ENCODE data around the gene KIF15. TPM values are rescaled to one million over a fixed set of nuclear protein-coding genes. Genes with fewer than 3 reads are reported as not detected.

The KIF15 gene
- polyA plus RNA-seq, 2 of the 4 experiments (the other 2 are of a cell fraction): 8.7 to 13.5 TPM

- no peak for TF ChIP-seq MYC (IDR thresholded peaks at IDR 0.05; ENCODE audit: borderline replicate concordance, low read length)
- TF ChIP-seq KDM1A (IDR thresholded peaks at IDR 0.05; ENCODE audit: low read depth): no peak
- TF ChIP-seq JUNB (IDR thresholded peaks at IDR 0.05): no peak
- TF ChIP-seq RFX5 (IDR thresholded peaks at IDR 0.05): no peak
- no peak for TF ChIP-seq ESRRA (IDR thresholded peaks at IDR 0.05; ENCODE audit: borderline replicate concordance, low read length)
- no peak overlapping the region for H3K4me3 ChIP-seq
- no peaks in the 10 kb centered on the region for H3K4me1 ChIP-seq
- no peak overlapping the region for H3K4me2 ChIP-seq
- DNase-seq (ENCODE audit: low read depth in 1 of 2, low spot score in 1 of 2): no peak
- no peak for ATAC-seq
- WGBS (ENCODE audit: missing lambda C conversion rate): 95% methylated on average over 3 of the region's 3 CpGs
- H3K27ac ChIP-seq: no peak overlapping the region
- CTCF ChIA-PET: no interaction called here
- POLR2A ChIA-PET: no interaction called here
- FAIRE-seq: no peak
- H3K9me3 ChIP-seq: no peaks in the 10 kb centered on the region
These were observed 65.6 kb downstream of the KIF15 start for GRCh38 chr3:44827196-44827595.

GRCh38 chr3:44831232-44831631 lies 69.6 kb downstream of the KIF15 start:
- FAIRE-seq: no peak
- WGBS (ENCODE audit: missing lambda C conversion rate): 93% methylated on average over 5 of the region's 5 CpGs

GRCh38 chr3:44832032-44832431 lies 70.4 kb downstream of the KIF15 start:
- CTCF ChIA-PET: no interaction called here
- no peak overlapping the region for H3K4me3 ChIP-seq
- H3K4me2 ChIP-seq: no peak overlapping the region
- DNase-seq (ENCODE audit: low read depth in 1 of 2, low spot score in 1 of 2) (no peak), FAIRE-seq (no peak), ATAC-seq (no peak)
- no peak overlapping the region for H3K27ac ChIP-seq
- TF ChIP-seq RAD21 (conservative IDR thresholded peaks at IDR 0.05 in 1 of 2, IDR thresholded peaks at IDR 0.05 in 1 of 2) (no peak), CEBPB (IDR thresholded peaks at IDR 0.05) (no peak), PBX3 (IDR thresholded peaks at IDR 0.05) (no peak), HDAC2 (IDR thresholded peaks at IDR 0.05) (no peak), CBX8 (IDR thresholded peaks at IDR 0.05) (no peak), HOXB13 (CRISPR knock-in tag; IDR thresholded peaks at IDR 0.05; ENCODE audit: low read depth) (no peak), NR3C1 (IDR thresholded peaks at IDR 0.05) (no peak), ZNF302 (CRISPR knock-in tag; IDR thresholded peaks at IDR 0.05) (no peak), EHMT2 (IDR thresholded peaks at IDR 0.05; ENCODE audit: low read depth) (no peak)
- no peaks in the 10 kb centered on the region for H3K9me3 ChIP-seq
- POLR2A ChIA-PET: no interaction called here
- H3K4me1 ChIP-seq: no peaks in the 10 kb centered on the region
- 89% methylated on average over 1 of the region's 1 CpG for WGBS (ENCODE audit: missing lambda C conversion rate)

More at GRCh38 chr3:44831232-44831631, 69.6 kb downstream of the KIF15 start:
- ChIA-PET POLR2A (no interaction called here), CTCF (no interaction called here)
- no peak overlapping the region for H3K27ac ChIP-seq
- H3K4me1 ChIP-seq: no peaks in the 10 kb centered on the region
- ATAC-seq (no peak), DNase-seq (ENCODE audit: low read depth in 1 of 2, low spot score in 1 of 2) (no peak)
- no peak overlapping the region for H3K4me2 ChIP-seq
- no peak overlapping the region for H3K4me3 ChIP-seq
- TF ChIP-seq MAFK (IDR thresholded peaks at IDR 0.05; ENCODE audit: partially characterized antibody) (peak; percentile 53), HEYL (CRISPR knock-in tag; IDR thresholded peaks at IDR 0.05) (no peak)
- H3K9me3 ChIP-seq: no peaks in the 10 kb centered on the region

GRCh38 chr3:44832965-44833364 lies 71.4 kb downstream of the KIF15 start:
- H3K27ac ChIP-seq: no peak overlapping the region
- no peak overlapping the region for H3K4me2 ChIP-seq
- FAIRE-seq: no peak
- no peaks in the 10 kb centered on the region for H3K9me3 ChIP-seq
- DNase-seq (ENCODE audit: low read depth in 1 of 2, low spot score in 1 of 2): no peak
- H3K4me3 ChIP-seq: no peak overlapping the region
- ATAC-seq: no peak
- H3K4me1 ChIP-seq: no peaks in the 10 kb centered on the region
- 90% methylated on average over 2 of the region's 2 CpGs for WGBS (ENCODE audit: missing lambda C conversion rate)
- no peak for TF ChIP-seq JUN (IDR thresholded peaks at IDR 0.05)
- TF ChIP-seq RCOR1 (IDR thresholded peaks at IDR 0.05; ENCODE audit: low read depth, low read length): no peak
- TF ChIP-seq, protein P1, sequence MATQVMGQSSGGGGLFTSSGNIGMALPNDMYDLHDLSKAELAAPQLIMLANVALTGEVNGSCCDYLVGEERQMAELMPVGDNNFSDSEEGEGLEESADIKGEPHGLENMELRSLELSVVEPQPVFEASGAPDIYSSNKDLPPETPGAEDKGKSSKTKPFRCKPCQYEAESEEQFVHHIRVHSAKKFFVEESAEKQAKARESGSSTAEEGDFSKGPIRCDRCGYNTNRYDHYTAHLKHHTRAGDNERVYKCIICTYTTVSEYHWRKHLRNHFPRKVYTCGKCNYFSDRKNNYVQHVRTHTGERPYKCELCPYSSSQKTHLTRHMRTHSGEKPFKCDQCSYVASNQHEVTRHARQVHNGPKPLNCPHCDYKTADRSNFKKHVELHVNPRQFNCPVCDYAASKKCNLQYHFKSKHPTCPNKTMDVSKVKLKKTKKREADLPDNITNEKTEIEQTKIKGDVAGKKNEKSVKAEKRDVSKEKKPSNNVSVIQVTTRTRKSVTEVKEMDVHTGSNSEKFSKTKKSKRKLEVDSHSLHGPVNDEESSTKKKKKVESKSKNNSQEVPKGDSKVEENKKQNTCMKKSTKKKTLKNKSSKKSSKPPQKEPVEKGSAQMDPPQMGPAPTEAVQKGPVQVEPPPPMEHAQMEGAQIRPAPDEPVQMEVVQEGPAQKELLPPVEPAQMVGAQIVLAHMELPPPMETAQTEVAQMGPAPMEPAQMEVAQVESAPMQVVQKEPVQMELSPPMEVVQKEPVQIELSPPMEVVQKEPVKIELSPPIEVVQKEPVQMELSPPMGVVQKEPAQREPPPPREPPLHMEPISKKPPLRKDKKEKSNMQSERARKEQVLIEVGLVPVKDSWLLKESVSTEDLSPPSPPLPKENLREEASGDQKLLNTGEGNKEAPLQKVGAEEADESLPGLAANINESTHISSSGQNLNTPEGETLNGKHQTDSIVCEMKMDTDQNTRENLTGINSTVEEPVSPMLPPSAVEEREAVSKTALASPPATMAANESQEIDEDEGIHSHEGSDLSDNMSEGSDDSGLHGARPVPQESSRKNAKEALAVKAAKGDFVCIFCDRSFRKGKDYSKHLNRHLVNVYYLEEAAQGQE (IDR thresholded peaks at IDR 0.05): no peak
- no peak for TF ChIP-seq TP53 (CRISPR knock-in tag; IDR thresholded peaks at IDR 0.05)
- no peak for TF ChIP-seq JUNB (IDR thresholded peaks at IDR 0.05)
- TF ChIP-seq FOSB (CRISPR knock-in tag; IDR thresholded peaks at IDR 0.05): no peak
- POLR2A ChIA-PET: no interaction called here
- CTCF ChIA-PET: interaction anchor here (0.7 kb wide), 1 partner anchor 18 kb away, joined by 4 read pairs; no protein-coding TSS in a partner anchor

All from A549 (cell line).